ENCODE results near the gene DAW1. TPM values are rescaled to one million over a fixed set of nuclear protein-coding genes. Genes with fewer than 3 reads are reported as not detected.
A peak's percentile ranks its signal among the peaks of the same experiment; 100 is the strongest.

Gene DAW1
- total RNA-seq, 1 experiment from 2014 or later: 0.20 TPM

- peak overlapping the region; percentile 59 for H3K4me2 ChIP-seq (ENCODE audit: low read length)
Measured at GRCh38 chr2:227848146-227848545, 23.3 kb upstream of the DAW1 start.

GRCh38 chr2:227848586-227848985 lies 22.8 kb upstream of the DAW1 start:
- no TSS peak for BruUV-seq (replicated peaks)
- ChIA-PET RAD21 (ENCODE audit: low non-redundant PET in 1 of 2, low total read pairs in 2 of 2, uncharacterized antibody in 2 of 2, unreplicated experiment in 2 of 2) (no interaction called here), POLR2A (no interaction called here), CTCF (interaction anchor here (2.6 kb wide), 1 partner anchor 14 kb away, joined by 7 read pairs; no protein-coding TSS in a partner anchor)
- Histone ChIP-seq H3K4me2 (ENCODE audit: low read length) (peak overlapping the region; percentile 59), H3K36me3 (ENCODE audit: control insufficient read depth in 1 of 2, insufficient read depth in 2 of 2, low read length in 2 of 2) (no peaks in the 10 kb centered on the region), H4K20me1 (ENCODE audit: insufficient read depth) (no peaks in the 10 kb centered on the region), H3K9ac (ENCODE audit: low read length) (no peak overlapping the region), H3K4me1 (ENCODE audit: control insufficient read depth in 1 of 2, insufficient read depth in 2 of 2, low read length in 2 of 2) (peaks cover 13 to 33% of the 10 kb centered on the region in 2 experiments; a peak in 3 of 4 replicates), H3K9me2 (ENCODE audit: insufficient read depth) (no peaks in the 10 kb centered on the region), H3K27ac (ENCODE audit: low read depth, low read length) (no peak overlapping the region), H3K27me3 (ENCODE audit: insufficient read depth, low read length) (no peaks in the 10 kb centered on the region), H3K4me3 (replicated peaks in 1 of 2; ENCODE audit: low read depth in 1 of 2, low read length in 2 of 2) (no peak overlapping the region), H2AFZ (ENCODE audit: low read depth, low read length, poor library complexity, severe bottlenecking) (peak overlapping the region; percentile 94), H3K9me3 (ENCODE audit: control insufficient read depth in 1 of 2, insufficient read depth in 1 of 2, low read depth in 1 of 2, low read length in 2 of 2) (no peaks in the 10 kb centered on the region), H3K79me2 (ENCODE audit: insufficient read depth, low read length) (no peaks in the 10 kb centered on the region)
- no peak for TF ChIP-seq TCF7L2 (IDR thresholded peaks at IDR 0.05; ENCODE audit: borderline replicate concordance, extremely low read depth, insufficient read depth, insufficient read length)
- 0 out of 2 replicates have a peak, but pooled peaks have one; percentile 33 for TF ChIP-seq POLR2AphosphoS5 (IDR thresholded peaks at IDR 0.05; ENCODE audit: low read depth, low read length)
- TF ChIP-seq SP1 (IDR thresholded peaks at IDR 0.05; ENCODE audit: low read depth): peak; percentile 74
- 0 out of 2 replicates have a peak, but pooled peaks have one; percentile 15 for TF ChIP-seq FOSL1 (IDR thresholded peaks at IDR 0.05; ENCODE audit: low read depth)
- peak; percentile 69; the same call in 1 of the 2 replicates for TF ChIP-seq EGR1 (IDR thresholded peaks at IDR 0.05; ENCODE audit: low read depth)
- TF ChIP-seq CBX3 (IDR thresholded peaks at IDR 0.05; ENCODE audit: low read depth): peak; percentile 56; the same call in 1 of the 2 replicates
- TF ChIP-seq ELF1 (IDR thresholded peaks at IDR 0.05; ENCODE audit: borderline replicate concordance, low read depth): no peak
- no peak for TF ChIP-seq EZH2phosphoT487 (IDR thresholded peaks at IDR 0.05; ENCODE audit: borderline replicate concordance)
- TF ChIP-seq SIN3A (IDR thresholded peaks at IDR 0.05; ENCODE audit: low read depth): no peak
- no peak for TF ChIP-seq EZH2 (IDR thresholded peaks at IDR 0.05)
- no peak for TF ChIP-seq ZBTB33 (IDR thresholded peaks at IDR 0.05; ENCODE audit: extremely low read depth, insufficient replicate concordance, low read length)
- TF ChIP-seq ZFX (IDR thresholded peaks at IDR 0.05): no peak
- ATAC-seq (no peak), DNase-seq (ENCODE audit: low read depth, low spot score) (no peak)
- intact Hi-C loops (cut with micrococcal nuclease): no loop called here

More at GRCh38 chr2:227848146-227848545, 23.3 kb upstream of the DAW1 start:
- DNase-seq (ENCODE audit: low read depth, low spot score): no peak
- no peak overlapping the region for H3K27ac ChIP-seq (ENCODE audit: low read depth, low read length)
- CTCF ChIA-PET: interaction anchor here (2.6 kb wide), 1 partner anchor 14 kb away, joined by 7 read pairs; no protein-coding TSS in a partner anchor
- RAD21 ChIA-PET (ENCODE audit: low non-redundant PET in 1 of 2, low total read pairs in 2 of 2, uncharacterized antibody in 2 of 2, unreplicated experiment in 2 of 2): no interaction called here
- H3K27me3 ChIP-seq (ENCODE audit: insufficient read depth, low read length): no peaks in the 10 kb centered on the region
- no peak for ATAC-seq
- no TSS peak for BruUV-seq (replicated peaks)
- POLR2A ChIA-PET: no interaction called here
- H2AFZ ChIP-seq (ENCODE audit: low read depth, low read length, poor library complexity, severe bottlenecking): peak overlapping the region; percentile 94
- H3K36me3 ChIP-seq (ENCODE audit: control insufficient read depth in 1 of 2, insufficient read depth in 2 of 2, low read length in 2 of 2): no peaks in the 10 kb centered on the region
- TF ChIP-seq YY1 (IDR thresholded peaks at IDR 0.05; ENCODE audit: extremely low read depth, insufficient replicate concordance, low read depth, low read length) (no peak), ZNF274 (IDR thresholded peaks at IDR 0.05; ENCODE audit: low read depth, low read length) (no peak), POLR2AphosphoS5 (IDR thresholded peaks at IDR 0.05; ENCODE audit: low read depth, low read length) (no peak), ATF3 (IDR thresholded peaks at IDR 0.05) (no peak), POLR2A (IDR thresholded peaks at IDR 0.05; ENCODE audit: borderline replicate concordance, extremely low read depth, insufficient read depth, insufficient read length) (no peak), MAX (IDR thresholded peaks at IDR 0.05) (no peak), EZH2 (IDR thresholded peaks at IDR 0.05) (no peak), SRF (IDR thresholded peaks at IDR 0.05; ENCODE audit: low read depth) (no peak)
- H3K9me3 ChIP-seq (ENCODE audit: control insufficient read depth in 1 of 2, insufficient read depth in 1 of 2, low read depth in 1 of 2, low read length in 2 of 2): no peaks in the 10 kb centered on the region
- H3K9me2 ChIP-seq (ENCODE audit: insufficient read depth): no peaks in the 10 kb centered on the region
- H3K9ac ChIP-seq (ENCODE audit: low read length): no peak overlapping the region
- intact Hi-C loops (cut with micrococcal nuclease): no loop called here
- H4K20me1 ChIP-seq (ENCODE audit: insufficient read depth): no peaks in the 10 kb centered on the region
- H3K4me3 ChIP-seq (replicated peaks in 1 of 2; ENCODE audit: low read depth in 1 of 2, low read length in 2 of 2): no peak overlapping the region
- peaks cover 13 to 28% of the 10 kb centered on the region in 2 experiments; a peak in 3 of 4 replicates for H3K4me1 ChIP-seq (ENCODE audit: control insufficient read depth in 1 of 2, insufficient read depth in 2 of 2, low read length in 2 of 2)
- no peaks in the 10 kb centered on the region for H3K79me2 ChIP-seq (ENCODE audit: insufficient read depth, low read length)
